Lung (tissue), 12 donors: Measurements from ENCODE around the gene ABCA1. TPM values are rescaled to one million over a fixed set of nuclear protein-coding genes. Genes with fewer than 3 reads are reported as not detected.

Experiments
- ATAC-seq: fragments of 200-7000 bp; cut with Tn5 transposase; one replicate; pipeline ENCODE4 v1.9.1; 2020; ENCODE audit warnings: moderate number of reproducible peaks; ENCODE audit not compliant: insufficient read depth, low FRiP score
- DNase-seq, 3 donors: peaks; one replicate each; pipeline ENCODE4 v3.0.0-alpha.2; 2013 to 2017
- H3K27ac ChIP-seq, 2 donors: one replicate each; pipeline ENCODE4 v1.5.1; 2013; ENCODE audit warnings: mild to moderate bottlenecking in 2 of 2, moderate library complexity in 2 of 2, control low read depth in 1 of 2, inconsistent platforms in 1 of 2, low read depth in 1 of 2, low read length in 1 of 2
- H3K27me3 ChIP-seq, 3 donors: one replicate each; pipeline ENCODE4 v1.5.1; 2013; ENCODE audit warnings: low read length in 2 of 3; ENCODE audit not compliant: control insufficient read depth in 3 of 3, insufficient read depth in 3 of 3
- H3K36me3 ChIP-seq, 4 donors: one replicate each; pipeline ENCODE4 v1.5.1; 2013; ENCODE audit warnings: low read length in 4 of 4, mild to moderate bottlenecking in 1 of 4, moderate library complexity in 1 of 4; ENCODE audit not compliant: control insufficient read depth in 4 of 4, insufficient read depth in 4 of 4
- H3K4me1 ChIP-seq, 5 donors: one replicate each; pipeline ENCODE4 v1.5.1; 2013; ENCODE audit warnings: low read length in 5 of 5, mild to moderate bottlenecking in 2 of 5, moderate library complexity in 1 of 5; ENCODE audit not compliant: control insufficient read depth in 5 of 5, insufficient read depth in 5 of 5
- H3K4me3 ChIP-seq: one replicate; pipeline ENCODE4 v1.5.1; 2013; ENCODE audit warnings: mild to moderate bottlenecking, control low read depth, moderate library complexity
- H3K9ac ChIP-seq, 2 donors: one replicate each; pipeline ENCODE4 v1.5.1; 2013; ENCODE audit warnings: low read length in 2 of 2, control low read depth in 1 of 2; ENCODE audit not compliant: insufficient read depth in 1 of 2
- H3K9me3 ChIP-seq, 4 donors: one replicate each; pipeline ENCODE4 v1.5.1; 2013; ENCODE audit warnings: low read length in 3 of 4, mild to moderate bottlenecking in 1 of 4, moderate library complexity in 1 of 4; ENCODE audit not compliant: control insufficient read depth in 4 of 4, insufficient read depth in 3 of 4
- WGBS, 2 donors: extraction: QIAGEN DNeasy Blood & Tissue Kit; methylation state at CpG; one replicate each; pipeline ENCODE4 v1.1.7; 2013; 5-methylcytosine and 5-hydroxymethylcytosine counted together
- polyA plus RNA-seq, 2 donors: library from polyadenylated mRNA; stranded (reverse); fragments of 200-250 nt; gene quantifications; one replicate each; pipeline ENCODE4 v1.2.1, GENCODE V29; 2013
- total RNA-seq, 2 donors: library from RNA; depleted of rRNA in 1 of 2; stranded (reverse); fragments of >200 nt in 1 of 2; gene quantifications; one replicate each; pipeline ENCODE4 v1.2.1, GENCODE V29; 2014 to 2021
- TF ChIP-seq, protein P1 (sequence below): IDR thresholded peaks from 2 replicates; pipeline ENCODE4 v1.5.1; 2012; ENCODE audit warnings: mild to moderate bottlenecking; ENCODE audit errors: control extremely low read depth, extremely low read depth
- donor health status: control.
- donor health status: control.
- donor health status: Bipolar disorder and iron deficiency.
- donor health status: healthy.
- donor health status: DM: yes; HTN: yes; CAD: no.

The ABCA1 gene
- total and polyA plus RNA-seq, 4 donors, result 5.4 to 140 (median 16.8) TPM

DNA sequence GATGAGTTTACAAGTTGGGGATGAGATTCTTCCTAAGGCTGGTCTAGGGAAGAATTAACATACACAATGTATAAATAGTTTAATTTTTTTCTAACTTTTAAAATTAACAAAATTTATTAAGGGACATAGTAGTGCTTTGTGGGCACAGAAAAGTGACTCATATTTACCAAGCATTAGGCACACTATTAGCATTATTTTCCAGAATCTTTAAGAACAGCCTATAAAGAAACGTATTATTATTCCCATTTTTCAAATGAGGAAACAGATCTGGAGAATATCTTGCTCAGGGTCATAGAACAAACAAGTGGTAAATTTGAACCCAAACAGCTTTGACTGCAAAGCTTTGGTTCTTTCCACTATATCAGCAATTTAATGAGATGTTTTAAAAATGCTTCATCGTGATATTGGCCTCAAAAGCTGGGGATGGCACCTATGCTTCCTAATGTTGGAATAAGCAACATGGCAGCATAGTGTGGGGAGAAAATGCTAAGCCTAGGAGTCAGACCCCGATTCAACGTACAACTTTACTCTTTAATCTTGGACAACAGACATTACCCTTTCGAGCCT, 55.9 kb downstream of the ABCA1 start:
- peaks cover 0 to 20% (median 4%) of the 10 kb centered on the region in 4 donors for H3K36me3 ChIP-seq
- ATAC-seq (no peak), DNase-seq (no peak)
- TF ChIP-seq, protein P1, sequence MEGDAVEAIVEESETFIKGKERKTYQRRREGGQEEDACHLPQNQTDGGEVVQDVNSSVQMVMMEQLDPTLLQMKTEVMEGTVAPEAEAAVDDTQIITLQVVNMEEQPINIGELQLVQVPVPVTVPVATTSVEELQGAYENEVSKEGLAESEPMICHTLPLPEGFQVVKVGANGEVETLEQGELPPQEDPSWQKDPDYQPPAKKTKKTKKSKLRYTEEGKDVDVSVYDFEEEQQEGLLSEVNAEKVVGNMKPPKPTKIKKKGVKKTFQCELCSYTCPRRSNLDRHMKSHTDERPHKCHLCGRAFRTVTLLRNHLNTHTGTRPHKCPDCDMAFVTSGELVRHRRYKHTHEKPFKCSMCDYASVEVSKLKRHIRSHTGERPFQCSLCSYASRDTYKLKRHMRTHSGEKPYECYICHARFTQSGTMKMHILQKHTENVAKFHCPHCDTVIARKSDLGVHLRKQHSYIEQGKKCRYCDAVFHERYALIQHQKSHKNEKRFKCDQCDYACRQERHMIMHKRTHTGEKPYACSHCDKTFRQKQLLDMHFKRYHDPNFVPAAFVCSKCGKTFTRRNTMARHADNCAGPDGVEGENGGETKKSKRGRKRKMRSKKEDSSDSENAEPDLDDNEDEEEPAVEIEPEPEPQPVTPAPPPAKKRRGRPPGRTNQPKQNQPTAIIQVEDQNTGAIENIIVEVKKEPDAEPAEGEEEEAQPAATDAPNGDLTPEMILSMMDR, result no peak
- peaks cover 9 to 28% (median 19%) of the 10 kb centered on the region in 5 donors for H3K4me1 ChIP-seq
- H3K9ac ChIP-seq, result no peak overlapping the region
- no peaks in the 10 kb centered on the region for H3K27me3 ChIP-seq
- 89 to 94% methylated on average over 5 of the region's 5 CpGs for WGBS, 2 donors
- no peaks in the 10 kb centered on the region for H3K9me3 ChIP-seq
- no peak overlapping the region for H3K27ac ChIP-seq
- no peak overlapping the region for H3K4me3 ChIP-seq

DNA sequence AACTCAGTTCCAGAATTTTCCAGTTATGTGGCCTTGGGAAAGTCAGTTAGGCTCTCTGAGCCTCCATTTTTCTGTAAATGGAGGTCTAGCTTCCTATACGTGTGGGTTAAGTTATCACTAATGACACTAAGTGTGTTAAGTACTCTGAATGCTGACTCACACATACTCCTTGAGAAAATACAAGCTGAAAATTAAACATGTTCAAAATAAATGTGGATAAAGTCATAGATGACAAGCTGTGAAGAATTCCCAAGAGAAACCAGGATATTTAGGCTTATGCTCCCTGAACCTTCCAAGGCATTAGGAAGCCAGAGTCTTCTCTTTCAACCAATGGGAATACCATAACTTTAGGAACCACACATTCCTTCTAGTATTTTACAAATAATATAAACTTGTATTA, 58.1 kb downstream of the ABCA1 start:
- DNase-seq, result no peak
- TF ChIP-seq, protein P1, result no peak
- Histone ChIP-seq H3K27me3 (no peaks in the 10 kb centered on the region), H3K9ac (no peak overlapping the region), H3K4me1 (peaks cover 9 to 32% (median 19%) of the 10 kb centered on the region in 5 donors), H3K9me3 (no peaks in the 10 kb centered on the region), H3K27ac (peak overlapping the region; percentile 43), H3K36me3 (peaks cover 0 to 18% (median 3%) of the 10 kb centered on the region in 4 donors), H3K4me3 (no peak overlapping the region)
- 62 to 82% methylated on average over 1 of the region's 1 CpG for WGBS, 2 donors
- no peak for ATAC-seq

DNA sequence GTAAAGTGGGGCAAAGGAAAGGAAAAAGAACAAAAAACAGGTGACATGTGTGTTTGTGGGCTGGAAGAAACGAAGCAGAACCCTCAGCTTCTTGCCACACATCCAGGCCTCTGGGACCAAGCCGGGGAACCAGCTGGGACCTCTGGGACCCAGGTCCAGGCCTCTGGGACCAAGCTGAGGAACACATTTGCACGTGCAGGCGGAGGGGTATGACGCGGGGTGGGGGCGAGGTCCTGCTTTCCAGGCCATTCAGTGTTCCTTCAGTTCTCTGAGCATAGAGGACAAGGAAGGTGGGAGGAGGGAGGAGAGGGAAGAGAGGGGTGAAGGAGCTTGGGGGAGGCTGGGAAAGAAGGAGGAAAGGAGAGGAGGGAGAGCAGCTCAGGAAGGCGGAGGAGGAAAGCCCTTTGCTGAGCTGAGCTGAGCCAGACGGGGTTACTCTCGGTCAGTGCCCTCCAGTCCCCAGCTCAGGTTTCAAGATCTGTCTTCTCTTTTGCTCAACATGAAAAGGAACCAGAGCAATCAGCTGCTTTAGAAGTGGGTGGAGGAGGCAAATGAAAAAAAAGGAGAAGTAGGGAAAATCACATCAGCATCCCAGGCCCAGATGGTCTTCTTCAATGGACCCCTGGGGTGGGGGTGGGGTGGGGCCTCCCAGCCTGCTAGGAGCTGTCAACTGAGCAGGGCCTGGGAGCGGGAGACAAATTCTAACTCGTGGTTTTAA, 59.1 kb downstream of the ABCA1 start:
- peaks cover 9 to 34% (median 27%) of the 10 kb centered on the region in 5 donors for H3K4me1 ChIP-seq
- H3K4me3 ChIP-seq, result no peak overlapping the region
- TF ChIP-seq, protein P1, result no peak
- DNase-seq, result peak; percentile 91 to 97 (median 94)
- H3K36me3 ChIP-seq, result peaks cover 0 to 18% (median 3%) of the 10 kb centered on the region in 4 donors
- H3K9ac ChIP-seq, result no peak overlapping the region
- no peaks in the 10 kb centered on the region for H3K9me3 ChIP-seq
- peak; percentile 75 for ATAC-seq
- no peaks in the 10 kb centered on the region for H3K27me3 ChIP-seq
- peak overlapping the region; percentile 61 to 82 for H3K27ac ChIP-seq
- 41 to 53% methylated on average over 12 of the region's 12 CpGs for WGBS, 2 donors
